Measurements from ENCODE around the gene GFM1. TPM values are rescaled to one million over a fixed set of nuclear protein-coding genes. Genes with fewer than 3 reads are reported as not detected.

GFM1 gene
- total RNA-seq, 3 donors from 2014 or later, result 44.6 to 63.5 (median 46.4) TPM

- Histone ChIP-seq H3K27me3 (no peaks in the 10 kb centered on the region), H3K27ac (no peak overlapping the region)
- intact Hi-C loops (cut with DNase I; ENCODE audit: low total_unique reads), result no loop called here
These were observed 12.3 kb upstream of the GFM1 start for GRCh38 chr3:158631981-158632380.

GRCh38 chr3:158640646-158641045 is 3.7 kb upstream of the GFM1 start:
- no peaks in the 10 kb centered on the region for H3K27me3 ChIP-seq
- no peak for DNase-seq (ENCODE audit: low spot score in 2 of 2)
- TF ChIP-seq POLR2A (IDR thresholded peaks at IDR 0.05) (no peak), POLR2AphosphoS5 (IDR thresholded peaks at IDR 0.05) (no peak), CTCF (IDR thresholded peaks at IDR 0.05) (no peak)
- peaks cover 0 to 6% of the 10 kb centered on the region in 2 donors for H3K4me1 ChIP-seq
- intact Hi-C loops (cut with DNase I; ENCODE audit: low total_unique reads), result no loop called here
- no peak overlapping the region for H3K4me3 ChIP-seq
- H3K36me3 ChIP-seq, result no peaks in the 10 kb centered on the region
- no peak overlapping the region for H3K27ac ChIP-seq
- no peaks in the 10 kb centered on the region for H3K9me3 ChIP-seq

More at GRCh38 chr3:158631981-158632380, 12.3 kb upstream of the GFM1 start:
- DNase-seq (ENCODE audit: low spot score in 2 of 2), result no peak
- no peaks in the 10 kb centered on the region for H3K36me3 ChIP-seq
- H3K9me3 ChIP-seq, result no peaks in the 10 kb centered on the region
- no peak overlapping the region for H3K4me3 ChIP-seq
- no peaks in the 10 kb centered on the region for H3K4me1 ChIP-seq
- TF ChIP-seq POLR2A (IDR thresholded peaks at IDR 0.05) (no peak), CTCF (IDR thresholded peaks at IDR 0.05) (no peak), POLR2AphosphoS5 (IDR thresholded peaks at IDR 0.05) (no peak)

GRCh38 chr3:158642005-158642404 is 2.3 kb upstream of the GFM1 start:
- H3K36me3 ChIP-seq, result no peaks in the 10 kb centered on the region
- no peaks in the 10 kb centered on the region for H3K9me3 ChIP-seq
- H3K4me3 ChIP-seq, result no peak overlapping the region
- no peaks in the 10 kb centered on the region for H3K27me3 ChIP-seq
- no peak for TF ChIP-seq POLR2A (IDR thresholded peaks at IDR 0.05)
- TF ChIP-seq POLR2AphosphoS5 (IDR thresholded peaks at IDR 0.05), result no peak
- TF ChIP-seq CTCF (IDR thresholded peaks at IDR 0.05), result no peak
- DNase-seq (ENCODE audit: low spot score in 2 of 2), result no peak
- intact Hi-C loops (cut with DNase I; ENCODE audit: low total_unique reads), result no loop called here
- H3K27ac ChIP-seq, result no peak overlapping the region
- peaks cover 0 to 6% of the 10 kb centered on the region in 2 donors for H3K4me1 ChIP-seq

- Histone ChIP-seq H3K27ac (no peak overlapping the region), H3K4me3 (no peak overlapping the region), H3K4me1 (peaks cover 0 to 6% of the 10 kb centered on the region in 2 donors), H3K27me3 (no peaks in the 10 kb centered on the region), H3K9me3 (no peaks in the 10 kb centered on the region), H3K36me3 (no peaks in the 10 kb centered on the region)
- intact Hi-C loops (cut with DNase I; ENCODE audit: low total_unique reads), result no loop called here
- DNase-seq (ENCODE audit: low spot score in 2 of 2), result no peak
- no peak for TF ChIP-seq POLR2AphosphoS5 (IDR thresholded peaks at IDR 0.05)
- TF ChIP-seq CTCF (IDR thresholded peaks at IDR 0.05), result no peak
- TF ChIP-seq POLR2A (IDR thresholded peaks at IDR 0.05), result no peak
These were observed 1.7 kb upstream of the GFM1 start for GRCh38 chr3:158642474-158643210.

GRCh38 chr3:158649791-158650190 is 5.5 kb downstream of the GFM1 start:
- Histone ChIP-seq H3K4me1 (peaks cover 0 to 6% of the 10 kb centered on the region in 2 donors), H3K27me3 (no peaks in the 10 kb centered on the region), H3K36me3 (peaks cover 7% of the 10 kb centered on the region), H3K4me3 (no peak overlapping the region), H3K27ac (no peak overlapping the region), H3K9me3 (no peaks in the 10 kb centered on the region)
- intact Hi-C loops (cut with DNase I; ENCODE audit: low total_unique reads), result no loop called here
- no peak for DNase-seq (ENCODE audit: low spot score in 2 of 2)
- no peak for TF ChIP-seq POLR2A (IDR thresholded peaks at IDR 0.05)
- no peak for TF ChIP-seq POLR2AphosphoS5 (IDR thresholded peaks at IDR 0.05)
- no peak for TF ChIP-seq CTCF (IDR thresholded peaks at IDR 0.05)
